DOHH2 (cell line): Measurements from ENCODE around the gene USP12.

Experiments
- CTCF ChIP-seq: fragments of 200-600 bp; sonication (generic); IDR thresholded peaks from one replicate; pipeline ENCODE4 v1.5.1; 2014; ENCODE audit warnings: antibody characterized with exemption, mild to moderate bottlenecking, low read depth, low read length; ENCODE audit not compliant: poor library complexity, severe bottlenecking
- EZH2phosphoT487 ChIP-seq: fragments of 200-600 bp; sonication (generic); IDR thresholded peaks from 2 replicates; pipeline ENCODE4 v1.6.1; 2017; ENCODE audit warnings: borderline replicate concordance, mild to moderate bottlenecking, antibody characterized with exemption, low read length, moderate library complexity, mixed read lengths

DNA sequence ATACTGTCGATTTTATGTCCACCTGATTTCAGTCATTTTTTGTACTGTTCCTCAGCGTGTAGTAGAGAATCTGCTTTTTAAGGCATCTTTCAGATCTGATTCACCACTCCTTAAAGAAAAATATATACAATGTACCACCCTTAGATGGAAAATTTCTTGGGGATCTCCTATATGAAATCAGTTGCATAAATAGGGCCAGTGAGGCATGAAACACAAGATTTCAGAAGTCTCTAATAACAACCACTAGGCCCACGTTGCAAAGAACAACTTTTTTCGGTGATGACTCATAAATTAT lies 1.4 kb downstream of the USP12 start:
- no peak for TF ChIP-seq CTCF
- TF ChIP-seq EZH2phosphoT487 = no peak
